SH-SY5Y (cell line): ENCODE results near the gene GREM1.

Experiments used
- GATA2 ChIP-seq: IDR thresholded peaks from 2 replicates; pipeline ENCODE4 v1.6.1; 2011; ENCODE audit warnings: mild to moderate bottlenecking, low read depth, low read length
- GATA3 ChIP-seq: IDR thresholded peaks from 2 replicates; pipeline ENCODE4 v1.6.1; 2011; ENCODE audit warnings: low read depth, mild to moderate bottlenecking, low read length, moderate library complexity

GRCh38 chr15:32716915-32717425 lies 834 bp upstream of the GREM1 start:
- TF ChIP-seq GATA3 (no peak), GATA2 (no peak)
